Measurements from ENCODE around the gene CDH4.

CDH4 gene

DNA sequence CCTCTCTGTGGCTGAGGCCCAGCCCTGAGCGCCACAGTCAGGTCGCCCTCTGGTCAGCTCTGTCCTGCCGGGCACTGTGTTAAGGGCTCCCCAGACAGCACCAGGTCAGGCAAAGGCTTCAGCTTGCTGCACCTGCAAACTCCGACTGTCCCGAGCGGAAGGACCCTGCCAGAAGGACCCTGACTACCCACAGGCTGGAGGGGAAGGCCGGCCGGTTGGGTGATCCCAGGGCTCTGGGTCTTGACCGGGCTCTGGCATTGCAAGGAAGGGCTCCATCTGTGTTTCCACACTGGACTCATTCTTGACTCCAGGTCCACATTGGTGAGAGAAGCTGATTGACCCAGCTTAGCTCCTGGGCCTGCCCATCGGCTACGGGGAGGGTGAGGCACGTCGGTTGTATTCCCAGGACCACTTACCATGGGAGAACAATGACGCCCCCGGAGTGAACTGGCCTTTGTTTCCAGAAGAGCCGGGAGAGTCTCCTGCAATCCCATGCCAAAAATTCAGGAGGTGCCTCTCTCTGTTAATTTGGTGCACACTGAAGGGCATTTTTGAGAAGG is 583.8 kb downstream of the CDH4 start:
- H3K27ac ChIP-seq: no peak overlapping the region
- no peak for TF ChIP-seq ZFX (IDR thresholded peaks at IDR 0.05; ENCODE audit: borderline replicate concordance)
- TF ChIP-seq, protein P1, sequence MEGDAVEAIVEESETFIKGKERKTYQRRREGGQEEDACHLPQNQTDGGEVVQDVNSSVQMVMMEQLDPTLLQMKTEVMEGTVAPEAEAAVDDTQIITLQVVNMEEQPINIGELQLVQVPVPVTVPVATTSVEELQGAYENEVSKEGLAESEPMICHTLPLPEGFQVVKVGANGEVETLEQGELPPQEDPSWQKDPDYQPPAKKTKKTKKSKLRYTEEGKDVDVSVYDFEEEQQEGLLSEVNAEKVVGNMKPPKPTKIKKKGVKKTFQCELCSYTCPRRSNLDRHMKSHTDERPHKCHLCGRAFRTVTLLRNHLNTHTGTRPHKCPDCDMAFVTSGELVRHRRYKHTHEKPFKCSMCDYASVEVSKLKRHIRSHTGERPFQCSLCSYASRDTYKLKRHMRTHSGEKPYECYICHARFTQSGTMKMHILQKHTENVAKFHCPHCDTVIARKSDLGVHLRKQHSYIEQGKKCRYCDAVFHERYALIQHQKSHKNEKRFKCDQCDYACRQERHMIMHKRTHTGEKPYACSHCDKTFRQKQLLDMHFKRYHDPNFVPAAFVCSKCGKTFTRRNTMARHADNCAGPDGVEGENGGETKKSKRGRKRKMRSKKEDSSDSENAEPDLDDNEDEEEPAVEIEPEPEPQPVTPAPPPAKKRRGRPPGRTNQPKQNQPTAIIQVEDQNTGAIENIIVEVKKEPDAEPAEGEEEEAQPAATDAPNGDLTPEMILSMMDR (IDR thresholded peaks at IDR 0.05): no peak

DNA sequence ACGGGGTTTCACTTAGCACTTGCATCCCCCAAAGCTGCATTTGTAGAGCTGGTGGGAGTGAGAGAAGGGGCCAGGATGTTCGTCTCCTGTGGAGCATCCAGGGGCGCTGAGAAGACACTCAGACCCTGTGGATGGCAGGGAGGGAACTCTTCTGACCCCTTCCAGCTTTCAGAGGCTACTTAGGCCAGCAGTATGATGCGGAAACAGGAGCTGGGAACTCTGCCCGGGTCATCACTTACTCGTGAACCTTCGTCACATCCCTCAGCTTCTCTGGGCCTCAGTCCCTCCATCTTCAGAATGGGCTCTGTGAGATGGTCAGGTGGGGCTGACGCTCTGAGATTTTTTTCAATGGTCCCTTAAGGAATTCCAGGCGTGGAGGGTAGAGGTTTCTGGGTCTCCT is 585.1 kb downstream of the CDH4 start:
- TF ChIP-seq ZFX (IDR thresholded peaks at IDR 0.05; ENCODE audit: borderline replicate concordance): no peak
- TF ChIP-seq, protein P1 (IDR thresholded peaks at IDR 0.05): no peak
- H3K27ac ChIP-seq: no peak overlapping the region

DNA sequence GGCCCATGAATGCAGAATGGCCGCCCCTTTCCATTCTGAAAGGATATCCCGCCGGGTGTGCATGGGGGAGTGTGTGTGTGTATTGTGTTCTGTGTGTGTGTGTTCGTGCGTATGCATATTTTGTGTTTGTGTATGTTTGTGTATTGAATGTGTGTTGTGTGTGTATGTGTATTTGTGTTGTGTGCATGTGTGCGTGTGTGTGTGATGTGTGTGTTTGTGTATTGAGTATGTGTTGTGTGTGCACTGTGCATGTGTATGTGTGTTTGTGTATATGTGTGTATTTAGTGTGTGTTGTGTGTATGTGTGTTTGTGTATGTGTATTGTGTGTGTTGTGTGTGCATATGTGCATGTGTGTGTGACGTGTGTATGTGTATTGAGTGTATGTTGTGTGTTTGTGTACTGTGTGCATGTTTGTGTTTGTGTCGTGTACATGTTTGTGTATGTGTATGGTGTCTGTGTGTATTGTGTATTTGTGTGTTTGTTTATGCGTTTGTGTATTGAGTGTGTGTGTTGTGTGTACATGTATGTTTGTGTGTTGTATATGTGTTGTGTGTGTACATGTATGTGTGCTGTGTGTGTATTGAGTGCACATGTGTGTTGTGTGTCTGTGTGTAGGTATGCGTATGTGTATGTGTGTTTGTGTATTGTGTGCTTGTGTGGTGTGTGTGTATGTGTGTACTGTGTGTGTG is 587.3 kb downstream of the CDH4 start:
- TF ChIP-seq, protein P1 (IDR thresholded peaks at IDR 0.05): no peak
- no peak for TF ChIP-seq ZFX (IDR thresholded peaks at IDR 0.05; ENCODE audit: borderline replicate concordance)
- no peak overlapping the region for H3K27ac ChIP-seq

DNA sequence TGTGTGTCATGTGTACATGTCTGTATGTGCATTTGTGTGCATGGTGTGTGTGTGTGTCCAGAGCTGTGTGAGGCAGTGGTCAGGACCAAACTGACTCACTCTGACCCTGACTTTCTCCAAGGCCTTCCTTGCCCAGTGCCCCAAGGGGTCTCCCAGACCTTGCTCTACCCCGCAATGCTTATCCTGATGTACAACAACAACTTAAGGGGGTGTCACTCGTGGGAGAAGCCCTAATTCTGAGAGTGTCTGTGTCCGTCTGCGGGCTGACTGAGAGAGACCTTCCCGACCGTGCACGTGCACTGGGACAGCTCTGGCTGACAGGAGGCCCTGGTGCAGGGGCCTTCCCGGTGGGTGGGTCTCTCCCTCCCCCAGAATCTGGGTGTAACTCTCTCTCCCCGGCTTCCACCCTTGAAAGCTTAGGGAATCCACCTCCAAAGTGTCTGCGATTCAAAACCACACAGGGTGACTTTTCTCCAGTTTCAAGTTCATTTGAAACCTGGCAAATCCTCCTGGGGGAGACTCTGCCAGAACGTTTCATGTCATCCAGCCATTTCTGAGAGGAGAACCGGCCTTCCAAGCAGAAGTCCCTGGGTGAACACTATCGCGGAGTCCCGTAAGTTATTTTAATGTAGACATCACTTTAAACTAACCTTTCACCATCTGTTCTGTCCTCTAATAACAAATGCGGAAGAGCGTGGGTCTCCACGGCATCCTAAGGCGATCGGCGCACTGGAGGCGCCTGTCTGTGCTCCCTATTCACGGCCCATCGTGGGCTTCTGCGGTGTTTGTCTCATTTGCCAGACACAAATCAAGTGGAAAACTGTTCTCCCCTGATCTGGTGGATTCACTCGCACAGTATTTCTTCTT is 588.1 kb downstream of the CDH4 start:
- no peak overlapping the region for H3K27ac ChIP-seq
- TF ChIP-seq, protein P1 (IDR thresholded peaks at IDR 0.05): no peak
- TF ChIP-seq ZFX (IDR thresholded peaks at IDR 0.05; ENCODE audit: borderline replicate concordance): no peak

DNA sequence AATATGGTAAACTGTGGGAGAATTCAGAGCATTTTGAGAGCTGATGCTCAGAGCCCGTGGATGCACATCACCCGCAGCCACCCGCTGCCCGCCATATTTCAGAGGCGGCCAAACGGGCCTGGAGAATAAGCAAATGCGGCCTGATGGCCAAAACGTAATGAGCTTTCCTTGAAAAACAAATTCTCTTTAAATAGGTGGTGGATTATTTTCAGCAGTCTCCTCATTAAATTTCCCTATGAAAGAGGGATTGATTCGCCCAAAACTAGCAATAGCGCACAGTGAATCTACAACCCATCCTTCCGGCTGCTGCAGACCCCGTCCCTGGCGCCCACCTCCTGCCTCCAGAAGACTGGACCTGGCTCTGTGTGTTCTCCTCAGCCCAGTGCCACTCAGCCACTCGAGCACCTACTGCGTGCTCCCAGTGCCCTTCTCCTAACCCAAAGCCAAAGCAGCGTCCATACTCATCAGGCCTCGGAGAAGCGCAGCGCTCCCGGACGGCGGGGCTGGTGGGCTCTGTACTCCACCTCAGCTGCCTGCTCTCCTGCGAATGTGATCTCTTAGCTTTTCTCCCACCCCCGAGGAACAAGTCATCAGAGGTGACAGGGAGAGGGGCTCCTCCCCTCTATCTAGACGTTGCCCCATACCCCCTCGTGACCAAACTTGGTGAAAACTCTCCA is 588.9 kb downstream of the CDH4 start:
- TF ChIP-seq, protein P1 (IDR thresholded peaks at IDR 0.05): no peak
- no peak for TF ChIP-seq ZFX (IDR thresholded peaks at IDR 0.05; ENCODE audit: borderline replicate concordance)
- H3K27ac ChIP-seq: no peak overlapping the region

DNA sequence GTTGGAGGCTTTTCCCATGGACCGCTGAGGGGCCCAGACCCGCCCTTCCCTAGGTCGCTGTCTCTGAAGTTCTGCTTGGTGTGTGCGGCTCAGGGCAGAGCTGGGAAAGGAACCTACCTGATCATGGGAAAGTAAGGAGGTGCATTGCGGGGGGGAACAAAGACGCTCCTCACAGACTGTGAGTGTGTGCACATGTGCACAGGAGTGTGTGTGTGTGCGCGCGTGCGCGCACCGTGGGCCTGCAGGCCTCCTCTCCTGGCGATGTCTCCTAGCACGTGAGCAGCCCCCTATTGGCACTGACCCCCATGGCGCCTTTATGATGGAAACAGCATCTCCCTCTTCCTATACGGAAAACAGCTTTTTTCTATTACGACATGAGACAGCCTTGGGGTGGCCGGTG is 589.5 kb downstream of the CDH4 start:
- TF ChIP-seq ZFX (IDR thresholded peaks at IDR 0.05; ENCODE audit: borderline replicate concordance): no peak
- TF ChIP-seq, protein P1 (IDR thresholded peaks at IDR 0.05): no peak
- H3K27ac ChIP-seq: no peak overlapping the region
